ENCODE measurements around the gene CDK12. TPM values are rescaled to one million over a fixed set of nuclear protein-coding genes. Genes with fewer than 3 reads are reported as not detected.

Gene CDK12
- total and polyA plus RNA-seq, 2 experiments from 2014 or later = 20.9 to 55.3 TPM

- TF ChIP-seq CTCF (conservative IDR thresholded peaks at IDR 0.05; ENCODE audit: low read depth in 2 of 2) (no peak), ZNF331 (CRISPR knock-in tag; IDR thresholded peaks at IDR 0.05; ENCODE audit: low read depth) (no peak), CREB1 (CRISPR knock-in tag; IDR thresholded peaks at IDR 0.05; ENCODE audit: low read depth) (no peak), REST (IDR thresholded peaks at IDR 0.05; ENCODE audit: unreplicated experiment) (no peak), EZH2phosphoT487 (IDR thresholded peaks at IDR 0.05; ENCODE audit: unreplicated experiment) (no peak), JUNB (IDR thresholded peaks at IDR 0.05; ENCODE audit: unreplicated experiment) (no peak), NANOG (IDR thresholded peaks at IDR 0.05; ENCODE audit: borderline replicate concordance) (no peak)
Measured at GRCh38 chr17:39447561-39447960, 13.7 kb upstream of the CDK12 start (continued).

GRCh38 chr17:39450051-39450450 is 11.2 kb upstream of the CDK12 start:
- DNase-seq (ENCODE audit: low spot score) = no peak
- no peaks in the 10 kb centered on the region for H3K27me3 ChIP-seq (ENCODE audit: insufficient read depth)
- H3K27ac ChIP-seq (ENCODE audit: low read depth) = peak overlapping the region; percentile 74
- peak overlapping the region; percentile 99 for H3K4me3 Mint-ChIP-seq
- H3K4me1 ChIP-seq (ENCODE audit: insufficient read depth) = peaks cover 8% of the 10 kb centered on the region
- H3K36me3 ChIP-seq (ENCODE audit: insufficient read depth) = peaks cover 24% of the 10 kb centered on the region
- H3K36me3 Mint-ChIP-seq (ENCODE audit: low read depth) = peaks cover 33% of the 10 kb centered on the region; the same call in 2 of the 3 replicates
- H3K9me3 Mint-ChIP-seq = no peaks in the 10 kb centered on the region
- H2AFZ ChIP-seq = no peak overlapping the region
- peaks cover 16% of the 10 kb centered on the region for H3K27me3 Mint-ChIP-seq (ENCODE audit: insufficient read depth, low read depth, poor library complexity)
- peak overlapping the region; percentile 66 for H3K4me3 ChIP-seq
- peaks cover 13% of the 10 kb centered on the region; the same call in 1 of the 2 replicates for H4K20me1 ChIP-seq (replicated peaks; ENCODE audit: insufficient read depth)
- H3F3A ChIP-seq (replicated peaks; ENCODE audit: low read depth) = peaks cover 9% of the 10 kb centered on the region; the same call in 1 of the 2 replicates
- peak overlapping the region; percentile 99 for H3K27ac Mint-ChIP-seq
- peak overlapping the region; percentile 88 for H3K4me2 ChIP-seq
- H3K9me2 ChIP-seq (ENCODE audit: insufficient read depth) = no peaks in the 10 kb centered on the region
- H3K4me1 Mint-ChIP-seq = peaks cover 5% of the 10 kb centered on the region
- H3K79me2 ChIP-seq (replicated peaks; ENCODE audit: insufficient read depth) = peaks cover 52% of the 10 kb centered on the region
- no peak for ATAC-seq
- TF ChIP-seq JUNB (IDR thresholded peaks at IDR 0.05; ENCODE audit: unreplicated experiment) (no peak), STAT1 (IDR thresholded peaks at IDR 0.05; ENCODE audit: unreplicated experiment) (no peak), ZNF462 (CRISPR knock-in tag; IDR thresholded peaks at IDR 0.05) (no peak), EZH2 (IDR thresholded peaks at IDR 0.05; ENCODE audit: low read depth, unreplicated experiment) (no peak), ZNF114 (CRISPR knock-in tag; IDR thresholded peaks at IDR 0.05) (no peak), EZH2phosphoT487 (IDR thresholded peaks at IDR 0.05; ENCODE audit: unreplicated experiment) (no peak), CTCF (conservative IDR thresholded peaks at IDR 0.05; ENCODE audit: low read depth in 2 of 2) (no peak)
